ENCODE measurements around the gene PIEZO2.

The PIEZO2 gene

GRCh38 chr18:10826400-10826799, 323.0 kb downstream of the PIEZO2 start:
- no peak for TF ChIP-seq CTCF (IDR thresholded peaks at IDR 0.05; ENCODE audit: unreplicated experiment in 3 of 3)
- Mint-ChIP-seq H3K36me3 (ENCODE audit: low read depth) (peaks cover 20% of the 10 kb centered on the region), H3K9me3 (peaks cover 27% of the 10 kb centered on the region), H3K27ac (no peak overlapping the region), H3K27me3 (ENCODE audit: low read depth) (no peaks in the 10 kb centered on the region), H3K4me3 (no peak overlapping the region), H3K4me1 (peaks cover 13% of the 10 kb centered on the region)

- H3K36me3 Mint-ChIP-seq (ENCODE audit: low read depth) = peaks cover 12% of the 10 kb centered on the region
- peak overlapping the region in 1 of 3 experiments; percentile 34 for H3K27ac Mint-ChIP-seq
- no peak overlapping the region for H3K4me3 Mint-ChIP-seq
- no peaks in the 10 kb centered on the region for H3K27me3 Mint-ChIP-seq (ENCODE audit: low read depth)
- H3K4me1 Mint-ChIP-seq = peaks cover 13% of the 10 kb centered on the region
- peaks cover 24% of the 10 kb centered on the region for H3K9me3 Mint-ChIP-seq
- TF ChIP-seq CTCF (IDR thresholded peaks at IDR 0.05; ENCODE audit: unreplicated experiment in 3 of 3) = no peak
Observed at GRCh38 chr18:10822456-10822855, 326.9 kb downstream of the PIEZO2 start.

GRCh38 chr18:10820681-10821080, 328.7 kb downstream of the PIEZO2 start:
- H3K36me3 Mint-ChIP-seq (ENCODE audit: low read depth) = peaks cover 6% of the 10 kb centered on the region
- TF ChIP-seq CTCF (IDR thresholded peaks at IDR 0.05; ENCODE audit: unreplicated experiment in 3 of 3) = no peak
- H3K9me3 Mint-ChIP-seq = peaks cover 17% of the 10 kb centered on the region
- peaks cover 13% of the 10 kb centered on the region for H3K4me1 Mint-ChIP-seq
- no peak overlapping the region for H3K4me3 Mint-ChIP-seq
- no peaks in the 10 kb centered on the region for H3K27me3 Mint-ChIP-seq (ENCODE audit: low read depth)
- no peak overlapping the region for H3K27ac Mint-ChIP-seq

GRCh38 chr18:10814336-10814735, 335.0 kb downstream of the PIEZO2 start:
- H3K4me1 Mint-ChIP-seq = no peaks in the 10 kb centered on the region
- no peak overlapping the region for H3K27ac Mint-ChIP-seq
- no peaks in the 10 kb centered on the region for H3K9me3 Mint-ChIP-seq
- no peaks in the 10 kb centered on the region for H3K27me3 Mint-ChIP-seq (ENCODE audit: low read depth)
- H3K36me3 Mint-ChIP-seq (ENCODE audit: low read depth) = no peaks in the 10 kb centered on the region
- no peak for TF ChIP-seq CTCF (IDR thresholded peaks at IDR 0.05; ENCODE audit: unreplicated experiment in 3 of 3)
- H3K4me3 Mint-ChIP-seq = no peak overlapping the region

- no peaks in the 10 kb centered on the region for H3K4me1 Mint-ChIP-seq
- H3K27me3 Mint-ChIP-seq (ENCODE audit: low read depth) = no peaks in the 10 kb centered on the region
- no peak for TF ChIP-seq CTCF (IDR thresholded peaks at IDR 0.05; ENCODE audit: unreplicated experiment in 3 of 3)
- H3K4me3 Mint-ChIP-seq = no peak overlapping the region
- H3K9me3 Mint-ChIP-seq = no peaks in the 10 kb centered on the region
- H3K36me3 Mint-ChIP-seq (ENCODE audit: low read depth) = peaks cover 3% of the 10 kb centered on the region
- no peak overlapping the region for H3K27ac Mint-ChIP-seq
Observed at GRCh38 chr18:10805587-10806118, 343.7 kb downstream of the PIEZO2 start.

- H3K4me3 Mint-ChIP-seq = no peak overlapping the region
- no peak for TF ChIP-seq CTCF (IDR thresholded peaks at IDR 0.05; ENCODE audit: unreplicated experiment in 3 of 3)
- H3K9me3 Mint-ChIP-seq = no peaks in the 10 kb centered on the region
- H3K27me3 Mint-ChIP-seq (ENCODE audit: low read depth) = no peaks in the 10 kb centered on the region
- no peaks in the 10 kb centered on the region for H3K4me1 Mint-ChIP-seq
- H3K27ac Mint-ChIP-seq = no peak overlapping the region
- H3K36me3 Mint-ChIP-seq (ENCODE audit: low read depth) = peaks cover 3% of the 10 kb centered on the region
Observed at GRCh38 chr18:10804126-10804525, 345.2 kb downstream of the PIEZO2 start.

All from nephron (organoid).